ENCODE measurements around the gene CDH20. TPM values are rescaled to one million over a fixed set of nuclear protein-coding genes. Genes with fewer than 3 reads are reported as not detected.
"Not testable (repeated sequence)": the region's sequence is repeated elsewhere in the genome, so short reads cannot be mapped to it uniquely, and the experiment has no call there.

Gene CDH20
- total and polyA plus RNA-seq, 4 donors = 0.02 to 0.11 (median 0.07) TPM; not detected in 1

DNA sequence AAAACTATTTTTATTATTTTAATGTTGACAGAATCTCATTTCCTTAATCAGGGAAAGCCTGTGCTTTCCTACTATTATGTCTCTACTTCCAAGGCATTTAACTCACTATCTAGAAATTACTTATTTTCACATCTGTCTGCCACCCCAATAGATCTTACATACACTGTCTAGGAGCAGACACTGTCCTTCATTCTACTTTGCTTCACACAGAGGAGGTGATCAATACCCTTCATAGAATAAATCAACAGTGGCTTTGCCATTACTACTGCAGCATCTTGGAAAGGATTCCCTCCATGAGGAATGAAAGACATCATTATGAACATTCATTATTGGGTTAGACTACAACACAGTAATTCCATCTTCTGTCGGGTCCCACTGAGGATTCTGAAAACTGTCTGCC lies 31.7 kb downstream of the CDH20 start:
- TF ChIP-seq, protein P1, sequence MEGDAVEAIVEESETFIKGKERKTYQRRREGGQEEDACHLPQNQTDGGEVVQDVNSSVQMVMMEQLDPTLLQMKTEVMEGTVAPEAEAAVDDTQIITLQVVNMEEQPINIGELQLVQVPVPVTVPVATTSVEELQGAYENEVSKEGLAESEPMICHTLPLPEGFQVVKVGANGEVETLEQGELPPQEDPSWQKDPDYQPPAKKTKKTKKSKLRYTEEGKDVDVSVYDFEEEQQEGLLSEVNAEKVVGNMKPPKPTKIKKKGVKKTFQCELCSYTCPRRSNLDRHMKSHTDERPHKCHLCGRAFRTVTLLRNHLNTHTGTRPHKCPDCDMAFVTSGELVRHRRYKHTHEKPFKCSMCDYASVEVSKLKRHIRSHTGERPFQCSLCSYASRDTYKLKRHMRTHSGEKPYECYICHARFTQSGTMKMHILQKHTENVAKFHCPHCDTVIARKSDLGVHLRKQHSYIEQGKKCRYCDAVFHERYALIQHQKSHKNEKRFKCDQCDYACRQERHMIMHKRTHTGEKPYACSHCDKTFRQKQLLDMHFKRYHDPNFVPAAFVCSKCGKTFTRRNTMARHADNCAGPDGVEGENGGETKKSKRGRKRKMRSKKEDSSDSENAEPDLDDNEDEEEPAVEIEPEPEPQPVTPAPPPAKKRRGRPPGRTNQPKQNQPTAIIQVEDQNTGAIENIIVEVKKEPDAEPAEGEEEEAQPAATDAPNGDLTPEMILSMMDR (IDR thresholded peaks at IDR 0.05; ENCODE audit: control extremely low read depth, extremely low read depth) = no peak
- no peaks in the 10 kb centered on the region for H3K36me3 ChIP-seq (ENCODE audit: control insufficient read depth in 4 of 4, insufficient read depth in 4 of 4, low read length in 4 of 4)
- H3K27ac ChIP-seq (ENCODE audit: low read depth in 1 of 2, low read length in 1 of 2) = no peak overlapping the region
- H3K27me3 ChIP-seq (ENCODE audit: control insufficient read depth in 3 of 3, insufficient read depth in 3 of 3, low read length in 2 of 3) = no peaks in the 10 kb centered on the region
- H3K9ac ChIP-seq (ENCODE audit: insufficient read depth in 1 of 2, low read length in 2 of 2) = no peak overlapping the region
- WGBS, 2 donors = 90 to 97% methylated on average over 1 of the region's 1 CpG
- DNase-seq (no peak), ATAC-seq (ENCODE audit: insufficient read depth, low FRiP score) (no peak)
- peaks cover 0 to 2% (median 0%) of the 10 kb centered on the region in 4 donors for H3K9me3 ChIP-seq (ENCODE audit: control insufficient read depth in 4 of 4, insufficient read depth in 3 of 4, low read length in 3 of 4)
- no peaks in the 10 kb centered on the region for H3K4me1 ChIP-seq (ENCODE audit: control insufficient read depth in 5 of 5, insufficient read depth in 5 of 5, low read length in 5 of 5)
- H3K4me3 ChIP-seq = no peak overlapping the region

DNA sequence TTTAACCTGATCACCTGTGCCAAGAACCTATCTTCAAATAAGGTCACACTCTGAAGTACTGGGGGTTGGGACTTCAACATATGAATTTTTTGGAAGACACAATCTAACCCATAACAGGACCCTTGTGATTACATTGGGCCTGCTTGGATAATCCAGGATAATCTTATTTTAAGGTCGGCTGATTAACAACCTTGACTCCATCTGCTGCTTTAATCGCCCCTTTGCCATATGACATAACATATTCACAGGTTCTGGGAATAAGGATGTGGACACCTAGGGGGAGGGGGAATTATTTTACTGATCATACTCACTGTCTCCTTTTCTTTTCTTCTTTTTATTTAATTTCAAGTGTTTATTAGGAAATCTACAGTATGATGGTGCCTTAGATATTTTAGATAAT lies 34.8 kb downstream of the CDH20 start:
- Histone ChIP-seq H3K9ac (ENCODE audit: insufficient read depth in 1 of 2, low read length in 2 of 2) (no peak overlapping the region), H3K36me3 (ENCODE audit: control insufficient read depth in 4 of 4, insufficient read depth in 4 of 4, low read length in 4 of 4) (no peaks in the 10 kb centered on the region), H3K9me3 (ENCODE audit: control insufficient read depth in 4 of 4, insufficient read depth in 3 of 4, low read length in 3 of 4) (peaks cover 0 to 2% (median 0%) of the 10 kb centered on the region in 4 donors), H3K27me3 (ENCODE audit: control insufficient read depth in 3 of 3, insufficient read depth in 3 of 3, low read length in 2 of 3) (no peaks in the 10 kb centered on the region), H3K4me1 (ENCODE audit: control insufficient read depth in 5 of 5, insufficient read depth in 5 of 5, low read length in 5 of 5) (no peaks in the 10 kb centered on the region), H3K27ac (ENCODE audit: low read depth in 1 of 2, low read length in 1 of 2) (no peak overlapping the region), H3K4me3 (no peak overlapping the region)
- no peak for ATAC-seq (ENCODE audit: insufficient read depth, low FRiP score)
- no peak for DNase-seq
- 91% methylated on average over 2 of the region's 2 CpGs for WGBS, 2 donors
- TF ChIP-seq, protein P1 (IDR thresholded peaks at IDR 0.05; ENCODE audit: control extremely low read depth, extremely low read depth) = no peak

DNA sequence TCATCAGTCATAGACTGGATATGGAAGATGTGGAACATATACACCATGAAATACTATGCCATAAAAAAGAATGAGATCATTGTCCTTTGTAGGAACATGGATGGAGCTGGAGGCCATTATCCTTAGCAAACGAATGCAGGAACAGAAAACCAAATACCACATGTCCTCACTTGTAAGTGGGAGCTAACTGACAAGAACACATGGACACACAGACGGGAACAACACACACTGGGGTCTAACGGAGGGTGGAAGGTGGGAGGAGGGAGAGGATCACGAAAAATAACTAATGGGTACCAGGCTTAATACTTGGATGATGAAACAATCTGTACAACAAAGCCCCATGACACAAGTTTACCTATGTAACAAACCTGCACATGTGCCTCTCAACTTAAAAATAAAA lies 36.4 kb downstream of the CDH20 start:
- not testable (repeated sequence) for H3K4me3 ChIP-seq; H3K36me3 ChIP-seq (ENCODE audit: control insufficient read depth in 4 of 4, insufficient read depth in 4 of 4, low read length in 4 of 4); H3K9me3 ChIP-seq (ENCODE audit: control insufficient read depth in 4 of 4, insufficient read depth in 3 of 4, low read length in 3 of 4); H3K4me1 ChIP-seq (ENCODE audit: control insufficient read depth in 5 of 5, insufficient read depth in 5 of 5, low read length in 5 of 5); H3K27me3 ChIP-seq (ENCODE audit: control insufficient read depth in 3 of 3, insufficient read depth in 3 of 3, low read length in 2 of 3); H3K9ac ChIP-seq (ENCODE audit: insufficient read depth in 1 of 2, low read length in 2 of 2); H3K27ac ChIP-seq (ENCODE audit: low read depth in 1 of 2, low read length in 1 of 2); DNase-seq; ATAC-seq (ENCODE audit: insufficient read depth, low FRiP score)
- WGBS, 2 donors = 75 to 79% methylated on average over 4 of the region's 4 CpGs

DNA sequence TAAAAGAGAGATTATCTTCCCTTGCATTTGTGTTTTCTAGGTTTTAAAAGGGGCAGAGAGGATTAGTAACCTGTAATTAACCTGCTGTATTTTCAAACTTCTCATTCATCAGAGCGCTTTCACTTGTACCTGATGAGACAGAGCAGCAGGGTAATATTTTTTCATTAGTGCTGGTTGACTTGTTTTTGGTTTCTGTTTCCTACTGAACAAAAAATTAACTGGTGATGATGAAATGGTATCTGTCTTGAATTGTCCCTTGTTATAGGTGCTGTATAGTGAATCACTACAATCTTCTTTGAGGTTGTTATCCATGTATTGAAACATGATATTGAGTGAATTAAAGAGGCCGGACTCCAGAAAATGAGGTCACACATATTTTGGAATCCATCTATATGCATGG lies 37.9 kb downstream of the CDH20 start:
- Histone ChIP-seq H3K27ac (ENCODE audit: low read depth in 1 of 2, low read length in 1 of 2) (no peak overlapping the region), H3K27me3 (ENCODE audit: control insufficient read depth in 3 of 3, insufficient read depth in 3 of 3, low read length in 2 of 3) (peaks cover 0 to 2% (median 0%) of the 10 kb centered on the region in 3 donors), H3K9ac (ENCODE audit: insufficient read depth in 1 of 2, low read length in 2 of 2) (no peak overlapping the region), H3K36me3 (ENCODE audit: control insufficient read depth in 4 of 4, insufficient read depth in 4 of 4, low read length in 4 of 4) (no peaks in the 10 kb centered on the region), H3K9me3 (ENCODE audit: control insufficient read depth in 4 of 4, insufficient read depth in 3 of 4, low read length in 3 of 4) (no peaks in the 10 kb centered on the region), H3K4me3 (no peak overlapping the region), H3K4me1 (ENCODE audit: control insufficient read depth in 5 of 5, insufficient read depth in 5 of 5, low read length in 5 of 5) (no peaks in the 10 kb centered on the region)
- DNase-seq (no peak), ATAC-seq (ENCODE audit: insufficient read depth, low FRiP score) (no peak)
- TF ChIP-seq, protein P1 (IDR thresholded peaks at IDR 0.05; ENCODE audit: control extremely low read depth, extremely low read depth) = no peak
- 91 to 94% methylated on average over 2 of the region's 2 CpGs for WGBS, 2 donors

Data from lung (tissue), 12 donors.